ENCODE data around the gene NR6A1.

DNA sequence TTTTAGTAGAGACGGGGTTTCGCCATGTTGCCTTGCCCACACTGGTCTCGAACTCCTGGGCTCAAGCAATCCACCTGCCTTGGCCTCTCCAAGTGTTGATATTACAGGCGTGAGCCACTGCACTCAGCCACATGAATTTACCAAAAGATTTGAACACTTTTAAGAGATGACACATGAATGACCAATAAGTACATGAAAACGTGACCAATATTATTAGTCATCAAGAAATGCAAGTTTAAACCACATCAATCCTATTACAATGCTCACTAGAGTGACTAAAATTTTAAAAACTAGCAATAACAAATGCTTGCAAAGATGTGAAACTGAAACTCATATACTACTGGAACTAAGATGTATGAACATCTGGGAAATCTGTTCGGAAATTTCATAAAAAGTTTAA is 54.3 kb downstream of the NR6A1 start:
- TF ChIP-seq CTCF (IDR thresholded peaks at IDR 0.05) (no peak), POLR2A (IDR thresholded peaks at IDR 0.05) (no peak)
